Measurements from ENCODE around the gene UXS1.

Gene UXS1

DNA sequence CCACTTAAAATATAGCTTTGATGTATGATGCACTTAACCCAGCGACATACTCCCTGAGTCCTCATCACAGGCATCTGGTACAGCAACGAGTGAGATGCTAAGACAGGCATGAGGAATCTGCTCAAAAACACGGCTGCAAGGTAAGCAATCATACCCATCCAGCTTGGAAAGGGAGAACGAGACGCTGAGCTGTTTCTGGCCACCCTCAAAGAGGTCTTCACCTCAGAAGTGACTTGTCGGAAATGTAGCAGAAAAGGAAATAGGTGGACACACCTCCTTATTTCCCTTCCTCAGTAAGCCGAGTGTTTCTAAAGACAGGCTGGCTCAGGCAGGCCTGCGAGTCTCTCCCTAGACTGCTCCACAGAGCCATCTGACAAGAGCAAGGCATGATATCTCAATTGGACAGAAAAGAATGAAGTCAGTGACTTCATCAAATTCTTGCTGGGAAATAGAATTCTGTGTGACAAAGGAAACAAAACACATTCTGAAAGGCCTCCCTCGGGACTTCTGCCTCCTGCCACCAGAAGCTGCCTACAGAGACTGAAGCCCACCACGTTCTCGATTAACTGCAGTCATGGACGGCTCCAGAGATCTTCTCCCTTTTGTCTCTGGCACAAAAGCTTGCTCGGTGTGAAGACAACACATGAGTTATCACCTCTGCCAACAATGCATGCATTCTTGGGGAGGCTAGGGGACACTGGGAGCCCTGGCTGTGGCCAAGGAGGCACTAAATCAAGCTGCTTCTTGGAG lies 84.3 kb downstream of the UXS1 start:
- H3K4me1 ChIP-seq (ENCODE audit: control insufficient read depth, insufficient read depth, low read length): peaks cover 14% of the 10 kb centered on the region
- H3K36me3 ChIP-seq (ENCODE audit: control insufficient read depth, insufficient read depth, low read length): no peaks in the 10 kb centered on the region
- no peaks in the 10 kb centered on the region for H3K27me3 ChIP-seq (ENCODE audit: control insufficient read depth, insufficient read depth, low read length)
- H3K9ac ChIP-seq (ENCODE audit: low read length): no peak overlapping the region
- H3K9me3 ChIP-seq (ENCODE audit: control insufficient read depth, low read length): no peaks in the 10 kb centered on the region
- H3K4me3 ChIP-seq (ENCODE audit: low read length): no peak overlapping the region

DNA sequence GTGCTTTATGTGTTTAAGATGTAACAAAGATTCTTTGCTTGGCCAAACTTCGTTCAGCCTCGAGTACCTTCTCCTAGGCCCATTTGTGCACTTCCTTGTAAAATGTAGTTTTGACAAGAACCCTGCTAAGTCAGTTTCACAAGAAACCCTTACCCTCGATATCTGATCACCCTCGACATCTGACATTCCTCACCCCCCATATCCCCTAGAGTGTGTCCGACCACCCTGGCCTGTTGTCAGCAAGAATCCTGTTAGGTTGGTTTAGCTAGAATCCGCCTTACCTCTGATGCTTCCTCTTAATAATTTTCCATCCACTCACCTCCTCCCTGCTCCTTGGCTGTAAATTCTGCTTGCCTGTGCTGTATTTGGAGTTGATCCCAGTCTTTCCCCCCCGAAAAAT lies 85.3 kb downstream of the UXS1 start:
- H3K36me3 ChIP-seq (ENCODE audit: control insufficient read depth, insufficient read depth, low read length): no peaks in the 10 kb centered on the region

DNA sequence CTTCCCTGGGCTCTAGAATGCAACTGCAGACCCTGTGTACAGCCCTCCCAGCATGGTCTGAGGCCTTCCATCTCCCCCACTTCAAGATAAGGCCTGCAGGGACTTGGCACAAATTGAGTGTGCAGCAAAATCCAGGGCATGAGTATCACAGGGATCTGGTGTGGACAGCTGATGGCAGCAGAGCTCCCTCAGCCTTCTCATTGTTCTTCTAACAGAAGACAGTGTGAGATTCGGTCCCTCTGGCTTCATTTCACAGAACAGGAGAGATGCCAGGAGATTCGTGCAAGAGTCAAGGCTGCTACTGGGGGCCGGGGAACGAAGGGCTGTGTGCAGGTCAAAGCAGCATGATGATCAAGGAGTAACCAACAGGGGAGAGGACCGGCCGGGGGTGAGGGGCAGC lies 85.8 kb downstream of the UXS1 start:
- H3K4me3 ChIP-seq (ENCODE audit: low read length): no peak overlapping the region
- no peak overlapping the region for H3K9ac ChIP-seq (ENCODE audit: low read length)
- no peaks in the 10 kb centered on the region for H3K36me3 ChIP-seq (ENCODE audit: control insufficient read depth, insufficient read depth, low read length)
- no peaks in the 10 kb centered on the region for H3K4me1 ChIP-seq (ENCODE audit: control insufficient read depth, insufficient read depth, low read length)
- H3K27me3 ChIP-seq (ENCODE audit: control insufficient read depth, insufficient read depth, low read length): no peaks in the 10 kb centered on the region
- H3K9me3 ChIP-seq (ENCODE audit: control insufficient read depth, low read length): no peaks in the 10 kb centered on the region

More for the DNA sequence above, 85.3 kb downstream of the UXS1 start:
- Histone ChIP-seq H3K9ac (ENCODE audit: low read length) (no peak overlapping the region), H3K9me3 (ENCODE audit: control insufficient read depth, low read length) (no peaks in the 10 kb centered on the region), H3K27me3 (ENCODE audit: control insufficient read depth, insufficient read depth, low read length) (no peaks in the 10 kb centered on the region), H3K4me3 (ENCODE audit: low read length) (no peak overlapping the region), H3K4me1 (ENCODE audit: control insufficient read depth, insufficient read depth, low read length) (peaks cover 3% of the 10 kb centered on the region)

DNA sequence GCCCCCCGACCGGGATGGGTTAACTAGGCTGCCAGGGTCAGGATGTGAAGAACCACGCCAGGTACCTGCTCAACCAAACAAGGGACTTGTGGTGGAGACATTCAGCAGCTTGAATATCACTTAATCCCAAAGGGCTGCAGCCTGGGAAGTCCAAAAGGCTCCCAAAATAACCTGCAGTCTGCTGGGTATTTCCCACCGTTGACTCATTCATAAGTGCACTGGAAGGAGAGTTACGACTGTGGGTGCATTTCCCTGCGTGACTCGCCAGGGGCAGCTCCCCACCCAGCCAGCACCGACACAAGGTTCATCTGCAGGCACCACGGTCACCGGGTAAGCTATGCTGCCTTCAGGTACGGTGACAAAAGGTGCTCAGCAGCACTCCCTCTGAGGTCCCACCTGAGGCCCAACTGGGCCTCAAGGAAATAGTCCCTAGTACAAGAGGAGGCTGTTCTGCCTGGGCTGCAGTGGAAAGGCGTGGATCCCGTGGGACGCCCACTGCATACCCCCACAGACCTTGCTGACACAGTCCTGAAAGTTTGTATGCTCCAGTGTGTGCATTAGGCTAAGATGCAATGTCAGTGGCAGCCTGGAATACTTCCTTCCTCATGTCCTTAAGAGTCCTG lies 86.5 kb downstream of the UXS1 start:
- Histone ChIP-seq H3K4me1 (ENCODE audit: control insufficient read depth, insufficient read depth, low read length) (no peaks in the 10 kb centered on the region), H3K27me3 (ENCODE audit: control insufficient read depth, insufficient read depth, low read length) (no peaks in the 10 kb centered on the region)

DNA sequence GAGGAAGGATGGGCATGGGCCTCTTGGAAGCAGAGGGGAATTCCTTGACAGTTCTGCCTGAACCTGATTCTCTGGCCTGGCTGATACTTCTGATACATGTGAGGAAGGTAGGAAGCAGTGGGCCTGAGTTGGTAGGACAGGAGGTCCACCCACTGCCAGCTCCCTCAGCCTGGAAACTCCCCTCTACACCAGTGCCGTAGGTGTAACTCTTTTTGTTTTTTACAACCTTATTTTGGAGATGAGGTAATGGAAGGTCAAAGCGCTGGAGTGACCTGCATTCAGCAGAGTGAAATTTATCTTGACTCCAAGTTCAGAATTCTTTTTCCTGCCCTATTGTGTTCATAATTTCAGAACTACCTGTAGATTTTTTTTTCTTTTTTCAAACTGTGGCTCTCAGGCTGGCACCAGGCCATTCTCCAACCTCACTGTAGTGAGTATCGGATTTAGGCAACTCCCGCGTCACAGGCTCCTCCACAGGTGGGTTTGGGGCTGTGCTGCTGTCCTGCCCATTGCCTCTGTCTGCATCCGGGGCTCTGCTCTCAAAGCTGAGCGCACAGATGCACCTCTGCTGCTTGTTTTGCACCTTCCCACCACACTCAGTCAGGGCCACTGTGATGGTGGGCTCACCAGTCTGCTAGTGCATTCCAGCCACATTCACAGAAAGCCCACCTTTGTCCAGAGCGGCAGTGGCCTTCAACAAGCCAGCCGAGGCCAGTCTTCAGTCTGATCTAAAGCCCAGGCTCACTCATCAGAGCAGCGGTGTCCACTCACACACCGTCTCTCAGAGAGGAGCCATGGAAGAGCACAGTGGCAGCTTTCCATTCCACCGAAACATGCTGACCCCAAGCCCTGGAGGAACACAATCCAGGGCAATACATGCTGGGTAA lies 87.2 kb downstream of the UXS1 start:
- Histone ChIP-seq H3K9ac (ENCODE audit: low read length) (no peak overlapping the region), H3K36me3 (ENCODE audit: control insufficient read depth, insufficient read depth, low read length) (no peaks in the 10 kb centered on the region), H3K4me1 (ENCODE audit: control insufficient read depth, insufficient read depth, low read length) (no peaks in the 10 kb centered on the region), H3K9me3 (ENCODE audit: control insufficient read depth, low read length) (no peaks in the 10 kb centered on the region), H3K4me3 (ENCODE audit: low read length) (no peak overlapping the region), H3K27me3 (ENCODE audit: control insufficient read depth, insufficient read depth, low read length) (no peaks in the 10 kb centered on the region)

More for the DNA sequence above, 86.5 kb downstream of the UXS1 start:
- no peaks in the 10 kb centered on the region for H3K36me3 ChIP-seq (ENCODE audit: control insufficient read depth, insufficient read depth, low read length)
- no peak overlapping the region for H3K9ac ChIP-seq (ENCODE audit: low read length)
- H3K4me3 ChIP-seq (ENCODE audit: low read length): no peak overlapping the region
- H3K9me3 ChIP-seq (ENCODE audit: control insufficient read depth, low read length): no peaks in the 10 kb centered on the region

DNA sequence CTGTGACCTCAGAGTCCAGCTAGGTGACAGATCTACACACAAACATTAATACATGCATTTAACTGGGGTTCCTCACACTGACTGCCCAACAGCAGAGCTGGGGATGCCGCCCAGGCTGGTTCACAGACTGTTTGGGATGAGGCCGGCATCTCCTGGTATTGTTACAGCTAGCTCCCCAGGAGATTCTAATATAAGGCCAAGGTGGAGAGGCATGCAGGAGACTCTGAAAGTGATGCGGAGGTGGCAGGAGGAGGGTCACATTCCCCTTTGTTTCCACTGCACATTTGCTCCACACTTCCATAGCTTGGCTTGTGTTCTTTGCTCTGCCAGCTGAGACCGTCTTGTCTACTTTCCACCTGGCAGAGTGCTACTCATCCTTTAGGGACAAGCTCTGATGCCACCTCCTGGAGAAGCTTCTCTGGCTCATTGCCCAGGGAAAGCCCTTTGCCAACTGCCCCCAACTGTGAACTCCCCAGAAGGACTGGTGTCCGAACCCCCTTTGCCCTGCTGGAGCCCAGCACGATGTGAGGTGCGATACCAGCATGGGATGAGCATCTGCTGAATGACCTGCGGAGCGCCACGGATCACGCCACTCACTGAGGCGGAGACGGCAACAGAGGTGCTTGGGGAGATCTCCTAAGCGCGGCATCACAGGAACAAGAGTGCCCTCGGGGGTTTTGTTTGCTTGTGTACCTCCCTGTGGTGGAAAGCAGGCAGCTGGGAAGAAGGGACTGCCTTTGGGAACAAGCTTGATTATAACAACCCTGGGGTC lies 88.8 kb downstream of the UXS1 start:
- H3K9me3 ChIP-seq (ENCODE audit: control insufficient read depth, low read length): no peaks in the 10 kb centered on the region
- no peaks in the 10 kb centered on the region for H3K27me3 ChIP-seq (ENCODE audit: control insufficient read depth, insufficient read depth, low read length)
- H3K9ac ChIP-seq (ENCODE audit: low read length): no peak overlapping the region
- H3K4me1 ChIP-seq (ENCODE audit: control insufficient read depth, insufficient read depth, low read length): no peaks in the 10 kb centered on the region
- no peak overlapping the region for H3K4me3 ChIP-seq (ENCODE audit: low read length)
- H3K36me3 ChIP-seq (ENCODE audit: control insufficient read depth, insufficient read depth, low read length): no peaks in the 10 kb centered on the region

DNA sequence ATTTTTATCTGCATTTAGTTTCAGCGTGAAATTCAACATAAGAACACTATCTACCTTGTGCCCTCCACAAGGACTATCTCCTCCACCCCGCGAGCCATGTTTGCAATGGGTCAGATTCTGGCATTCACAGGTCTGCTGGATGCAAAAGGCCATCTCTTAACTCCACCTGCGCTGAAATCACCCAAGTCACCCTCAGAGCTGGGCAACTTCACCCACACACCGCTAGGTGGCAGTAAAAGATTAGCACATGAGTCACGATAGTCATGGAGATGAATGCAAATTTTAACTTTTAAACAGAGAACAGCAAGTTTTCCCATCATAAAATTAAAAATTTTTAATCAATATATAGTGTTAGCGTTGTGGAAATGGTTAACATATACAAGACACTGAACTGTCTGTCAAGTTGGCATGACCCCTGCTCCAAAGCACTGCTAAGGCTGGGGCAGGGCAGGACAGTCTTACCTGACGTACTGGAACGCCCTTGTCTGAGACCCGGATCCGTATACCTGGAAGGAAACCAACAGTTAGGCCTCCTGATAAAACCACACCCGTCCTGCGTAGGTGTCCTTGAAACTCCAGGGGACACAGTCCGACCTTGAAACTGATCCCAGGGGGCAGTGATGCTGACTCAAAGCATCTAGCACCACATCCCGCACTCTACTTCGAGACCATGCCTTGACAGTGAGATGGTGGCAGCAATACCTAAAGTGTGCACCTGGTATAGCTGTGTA lies 89.6 kb downstream of the UXS1 start:
- H3K27me3 ChIP-seq (ENCODE audit: control insufficient read depth, insufficient read depth, low read length): no peaks in the 10 kb centered on the region
- H3K4me3 ChIP-seq (ENCODE audit: low read length): no peak overlapping the region
- no peaks in the 10 kb centered on the region for H3K36me3 ChIP-seq (ENCODE audit: control insufficient read depth, insufficient read depth, low read length)
- no peaks in the 10 kb centered on the region for H3K9me3 ChIP-seq (ENCODE audit: control insufficient read depth, low read length)
- no peaks in the 10 kb centered on the region for H3K4me1 ChIP-seq (ENCODE audit: control insufficient read depth, insufficient read depth, low read length)
- no peak overlapping the region for H3K9ac ChIP-seq (ENCODE audit: low read length)

DNA sequence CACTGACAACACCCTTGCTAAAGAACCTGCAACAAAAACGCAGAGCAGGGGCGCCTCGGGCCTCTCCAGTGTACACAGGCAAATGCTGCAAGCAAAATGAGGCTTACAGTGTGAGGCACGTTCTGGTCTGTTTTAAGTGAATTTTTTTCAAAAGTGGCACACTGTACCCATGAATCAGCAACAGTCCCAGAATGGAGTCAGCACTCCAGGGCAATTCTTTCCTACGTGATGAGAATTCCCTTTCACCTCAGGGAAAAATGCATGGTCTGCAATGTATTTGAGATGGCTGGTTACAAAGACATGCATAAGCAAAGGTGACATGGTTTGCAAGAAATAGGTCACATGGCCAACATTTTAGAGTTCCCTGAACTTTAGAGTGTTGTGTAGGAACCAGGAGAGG lies 94.4 kb downstream of the UXS1 start:
- Histone ChIP-seq H3K9ac (ENCODE audit: low read length) (no peak overlapping the region), H3K27me3 (ENCODE audit: control insufficient read depth, insufficient read depth, low read length) (no peaks in the 10 kb centered on the region), H3K4me1 (ENCODE audit: control insufficient read depth, insufficient read depth, low read length) (no peaks in the 10 kb centered on the region), H3K9me3 (ENCODE audit: control insufficient read depth, low read length) (no peaks in the 10 kb centered on the region), H3K36me3 (ENCODE audit: control insufficient read depth, insufficient read depth, low read length) (no peaks in the 10 kb centered on the region), H3K4me3 (ENCODE audit: low read length) (no peak overlapping the region)

DNA sequence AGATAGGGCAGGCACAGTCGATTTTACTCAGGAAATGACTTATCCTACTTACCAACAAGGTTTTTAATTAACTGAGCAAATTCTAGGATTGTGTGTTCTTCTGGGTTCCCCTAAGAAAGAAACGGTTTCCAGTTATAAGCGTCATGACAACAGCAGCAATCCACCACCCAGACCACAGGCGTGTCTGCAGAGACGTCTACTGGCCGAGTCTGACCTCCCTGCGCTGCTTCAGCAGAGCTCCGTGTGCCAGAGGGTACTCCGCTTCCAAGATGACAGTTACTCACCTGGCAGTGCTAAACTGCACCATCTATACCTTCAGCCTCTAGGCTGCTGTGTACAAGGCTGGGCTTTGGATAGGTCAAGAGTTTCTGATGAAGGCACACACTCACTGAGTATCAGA lies 95.4 kb downstream of the UXS1 start:
- Histone ChIP-seq H3K4me3 (ENCODE audit: low read length) (no peak overlapping the region), H3K9ac (ENCODE audit: low read length) (no peak overlapping the region), H3K4me1 (ENCODE audit: control insufficient read depth, insufficient read depth, low read length) (no peaks in the 10 kb centered on the region), H3K9me3 (ENCODE audit: control insufficient read depth, low read length) (no peaks in the 10 kb centered on the region), H3K36me3 (ENCODE audit: control insufficient read depth, insufficient read depth, low read length) (no peaks in the 10 kb centered on the region), H3K27me3 (ENCODE audit: control insufficient read depth, insufficient read depth, low read length) (no peaks in the 10 kb centered on the region)

DNA sequence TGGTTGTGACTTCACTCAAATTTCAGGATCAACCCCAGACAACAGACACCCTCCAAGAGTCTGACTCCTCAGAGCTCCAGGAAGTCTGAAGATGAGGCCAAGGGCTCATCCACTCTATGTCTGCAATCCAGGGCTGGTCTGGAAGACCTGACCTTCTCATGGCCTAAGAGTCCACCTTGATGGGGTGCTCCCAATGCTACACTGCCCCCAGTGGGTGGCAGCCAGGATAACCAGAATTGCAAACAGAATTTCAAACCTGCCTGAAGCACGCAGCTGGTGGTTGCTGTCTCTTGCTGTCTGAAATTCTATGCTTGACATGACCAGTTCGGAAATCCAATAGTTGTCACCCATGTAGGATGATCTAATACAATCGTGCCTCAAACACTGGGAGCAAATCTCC lies 96.0 kb downstream of the UXS1 start:
- H3K4me3 ChIP-seq (ENCODE audit: low read length): no peak overlapping the region
- no peaks in the 10 kb centered on the region for H3K4me1 ChIP-seq (ENCODE audit: control insufficient read depth, insufficient read depth, low read length)
- no peaks in the 10 kb centered on the region for H3K36me3 ChIP-seq (ENCODE audit: control insufficient read depth, insufficient read depth, low read length)
- no peaks in the 10 kb centered on the region for H3K9me3 ChIP-seq (ENCODE audit: control insufficient read depth, low read length)
- no peak overlapping the region for H3K9ac ChIP-seq (ENCODE audit: low read length)
- H3K27me3 ChIP-seq (ENCODE audit: control insufficient read depth, insufficient read depth, low read length): no peaks in the 10 kb centered on the region

Data from mucosa of stomach (tissue), 1 donor.